HFF-Myc (cell line): ENCODE measurements around the gene ARIH1.
A peak's percentile ranks its signal among the peaks of the same experiment; 100 is the strongest.

ENCODE experiments used
- DNase-seq: peaks from one replicate; pipeline ENCODE4 v3.0.0-alpha.2; 2011; ENCODE audit warnings: low read depth; ENCODE audit errors: extremely low read depth
- H3K4me3 ChIP-seq: replicated peaks from 2 replicates; pipeline ENCODE4 v1.5.1; 2011; ENCODE audit warnings: low read depth, mild to moderate bottlenecking, control low read depth, low read length
- CTCF ChIP-seq: IDR thresholded peaks from 2 replicates; pipeline ENCODE4 v1.5.1; 2012; ENCODE audit warnings: mild to moderate bottlenecking, low read depth, low read length, control low read depth; ENCODE audit errors: missing control alignments

ARIH1 gene

GRCh38 chr15:72509484-72509883, 35.4 kb downstream of the ARIH1 start:
- DNase-seq: no peak
- no peak for TF ChIP-seq CTCF
- H3K4me3 ChIP-seq: no peak overlapping the region

- H3K4me3 ChIP-seq: no peak overlapping the region
Observed at GRCh38 chr15:72511536-72511935, 37.4 kb downstream of the ARIH1 start.

GRCh38 chr15:72515591-72516389, 41.7 kb downstream of the ARIH1 start:
- DNase-seq: no peak
- TF ChIP-seq CTCF: no peak

More at GRCh38 chr15:72511536-72511935, 37.4 kb downstream of the ARIH1 start:
- TF ChIP-seq CTCF: no peak
- no peak for DNase-seq

GRCh38 chr15:72516777-72517176, 42.6 kb downstream of the ARIH1 start:
- no peak for TF ChIP-seq CTCF
- DNase-seq: no peak
- no peak overlapping the region for H3K4me3 ChIP-seq

More at GRCh38 chr15:72515591-72516389, 41.7 kb downstream of the ARIH1 start:
- H3K4me3 ChIP-seq: no peak overlapping the region

GRCh38 chr15:72521682-72522081, 47.6 kb downstream of the ARIH1 start:
- TF ChIP-seq CTCF: no peak
- H3K4me3 ChIP-seq: no peak overlapping the region

GRCh38 chr15:72532991-72533601, 59.0 kb downstream of the ARIH1 start:
- H3K4me3 ChIP-seq: no peak overlapping the region
- no peak for DNase-seq
- peak; percentile 31 for TF ChIP-seq CTCF

More at GRCh38 chr15:72521682-72522081, 47.6 kb downstream of the ARIH1 start:
- DNase-seq: peak; percentile 4

- DNase-seq: no peak
- TF ChIP-seq CTCF: no peak
Observed at GRCh38 chr15:72534523-72534922, 60.4 kb downstream of the ARIH1 start.

More at GRCh38 chr15:72534523-72534922, 60.4 kb downstream of the ARIH1 start:
- H3K4me3 ChIP-seq: no peak overlapping the region
